ENCODE data around the gene KCNG1. TPM values are rescaled to one million over a fixed set of nuclear protein-coding genes. Genes with fewer than 3 reads are reported as not detected.

Gene KCNG1
- total and polyA plus RNA-seq, 12 donors = 0.14 to 5.3 (median 1.3) TPM; not detected in 3

DNA sequence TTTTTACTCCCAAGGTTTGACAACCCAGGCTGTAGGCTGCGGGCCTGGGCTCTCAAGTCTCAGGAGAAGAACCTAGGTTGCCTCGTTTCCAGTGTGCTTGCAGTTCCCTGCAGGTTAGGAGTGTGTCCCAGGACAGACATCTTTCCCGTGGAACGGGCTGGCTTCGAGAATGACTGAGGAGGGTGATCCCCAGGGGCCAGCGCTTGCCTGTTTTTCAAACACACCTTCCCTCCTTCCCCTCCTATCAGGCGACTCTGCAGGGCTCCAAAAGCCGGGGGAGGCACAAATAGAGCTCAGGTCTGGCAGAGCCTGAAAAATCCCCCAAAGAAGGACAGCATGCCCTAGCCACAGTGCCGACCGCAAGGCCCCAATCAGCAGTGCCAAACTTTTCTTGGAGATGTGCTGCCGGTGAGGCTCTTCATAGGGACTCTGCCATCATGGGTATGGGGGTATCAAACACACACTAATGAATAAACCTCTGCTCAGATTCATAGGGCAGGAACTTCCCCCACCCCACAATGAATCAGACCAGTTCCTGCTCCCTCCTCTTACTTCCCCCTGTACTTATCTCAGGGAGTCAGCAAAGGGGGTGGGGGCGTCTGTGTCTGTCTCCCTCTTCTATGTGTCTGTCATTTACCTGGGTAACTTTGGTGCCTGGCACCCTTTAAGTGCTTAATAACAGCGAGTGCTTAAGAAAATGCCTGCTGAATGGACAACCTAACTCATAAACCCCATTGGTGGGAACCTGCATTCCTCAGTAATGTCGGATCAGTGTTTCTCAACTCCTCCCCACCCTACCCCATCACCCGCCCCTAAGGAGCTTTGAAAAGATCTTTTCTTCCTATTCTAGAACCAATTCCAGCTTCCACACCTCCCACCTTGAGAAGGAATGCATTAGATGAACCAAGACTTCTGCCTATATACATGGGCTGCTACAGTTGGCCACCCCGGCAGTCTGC lies 1.6 kb downstream of the KCNG1 start:
- intact Hi-C loops (cut with DNase I) = no loop called here
- H3K27me3 ChIP-seq = peaks cover 26% of the 10 kb centered on the region
- H3K36me3 ChIP-seq (replicated peaks in 1 of 2) = no peaks in the 10 kb centered on the region
- peaks cover 4 to 10% of the 10 kb centered on the region in 2 donors for H3K4me1 ChIP-seq (replicated peaks in 1 of 2)
- WGBS, 4 donors = 41 to 56% (median 54%) methylated on average over 13 to 16 of the region's 16 CpGs
- DNase-seq = no peak
- no peak overlapping the region for H3K4me3 ChIP-seq
- no peak overlapping the region for H3K27ac ChIP-seq
- H3K9me3 ChIP-seq (replicated peaks in 1 of 3) = no peaks in the 10 kb centered on the region
- TF ChIP-seq, protein P1, sequence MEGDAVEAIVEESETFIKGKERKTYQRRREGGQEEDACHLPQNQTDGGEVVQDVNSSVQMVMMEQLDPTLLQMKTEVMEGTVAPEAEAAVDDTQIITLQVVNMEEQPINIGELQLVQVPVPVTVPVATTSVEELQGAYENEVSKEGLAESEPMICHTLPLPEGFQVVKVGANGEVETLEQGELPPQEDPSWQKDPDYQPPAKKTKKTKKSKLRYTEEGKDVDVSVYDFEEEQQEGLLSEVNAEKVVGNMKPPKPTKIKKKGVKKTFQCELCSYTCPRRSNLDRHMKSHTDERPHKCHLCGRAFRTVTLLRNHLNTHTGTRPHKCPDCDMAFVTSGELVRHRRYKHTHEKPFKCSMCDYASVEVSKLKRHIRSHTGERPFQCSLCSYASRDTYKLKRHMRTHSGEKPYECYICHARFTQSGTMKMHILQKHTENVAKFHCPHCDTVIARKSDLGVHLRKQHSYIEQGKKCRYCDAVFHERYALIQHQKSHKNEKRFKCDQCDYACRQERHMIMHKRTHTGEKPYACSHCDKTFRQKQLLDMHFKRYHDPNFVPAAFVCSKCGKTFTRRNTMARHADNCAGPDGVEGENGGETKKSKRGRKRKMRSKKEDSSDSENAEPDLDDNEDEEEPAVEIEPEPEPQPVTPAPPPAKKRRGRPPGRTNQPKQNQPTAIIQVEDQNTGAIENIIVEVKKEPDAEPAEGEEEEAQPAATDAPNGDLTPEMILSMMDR (IDR thresholded peaks at IDR 0.05) = no peak
- TF ChIP-seq POLR2A (IDR thresholded peaks at IDR 0.05) = no peak

DNA sequence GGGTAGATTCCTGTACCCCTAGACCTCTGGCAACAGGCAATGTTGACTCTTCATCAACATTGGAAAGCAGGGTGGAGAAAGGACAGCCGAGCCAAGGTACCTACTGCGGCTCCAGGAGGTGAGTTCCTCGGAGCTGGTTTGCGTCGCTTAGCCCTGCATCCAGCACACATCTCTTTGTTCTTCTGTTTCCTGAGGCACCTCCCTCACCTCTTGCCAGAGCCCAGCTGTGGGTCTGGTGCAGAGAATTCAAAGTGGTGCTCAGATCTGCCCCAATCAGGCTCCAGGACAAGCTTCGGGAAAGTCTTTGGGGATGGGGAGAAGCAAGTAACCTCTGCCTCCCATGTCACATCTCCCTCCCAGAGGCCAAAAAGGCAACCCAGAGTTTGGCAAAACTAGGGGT lies 2.2 kb downstream of the KCNG1 start:
- peaks cover 26% of the 10 kb centered on the region for H3K27me3 ChIP-seq
- TF ChIP-seq POLR2A (IDR thresholded peaks at IDR 0.05) = no peak
- TF ChIP-seq, protein P1 (IDR thresholded peaks at IDR 0.05) = no peak
- H3K4me1 ChIP-seq (replicated peaks in 1 of 2) = peaks cover 4 to 10% of the 10 kb centered on the region in 2 donors
- WGBS, 4 donors = 70 to 80% (median 77%) methylated on average over 6 of the region's 6 CpGs
- no peaks in the 10 kb centered on the region for H3K36me3 ChIP-seq (replicated peaks in 1 of 2)
- no peaks in the 10 kb centered on the region for H3K9me3 ChIP-seq (replicated peaks in 1 of 3)
- no peak for DNase-seq
- H3K4me3 ChIP-seq = no peak overlapping the region
- H3K27ac ChIP-seq = no peak overlapping the region
- intact Hi-C loops (cut with DNase I) = no loop called here

DNA sequence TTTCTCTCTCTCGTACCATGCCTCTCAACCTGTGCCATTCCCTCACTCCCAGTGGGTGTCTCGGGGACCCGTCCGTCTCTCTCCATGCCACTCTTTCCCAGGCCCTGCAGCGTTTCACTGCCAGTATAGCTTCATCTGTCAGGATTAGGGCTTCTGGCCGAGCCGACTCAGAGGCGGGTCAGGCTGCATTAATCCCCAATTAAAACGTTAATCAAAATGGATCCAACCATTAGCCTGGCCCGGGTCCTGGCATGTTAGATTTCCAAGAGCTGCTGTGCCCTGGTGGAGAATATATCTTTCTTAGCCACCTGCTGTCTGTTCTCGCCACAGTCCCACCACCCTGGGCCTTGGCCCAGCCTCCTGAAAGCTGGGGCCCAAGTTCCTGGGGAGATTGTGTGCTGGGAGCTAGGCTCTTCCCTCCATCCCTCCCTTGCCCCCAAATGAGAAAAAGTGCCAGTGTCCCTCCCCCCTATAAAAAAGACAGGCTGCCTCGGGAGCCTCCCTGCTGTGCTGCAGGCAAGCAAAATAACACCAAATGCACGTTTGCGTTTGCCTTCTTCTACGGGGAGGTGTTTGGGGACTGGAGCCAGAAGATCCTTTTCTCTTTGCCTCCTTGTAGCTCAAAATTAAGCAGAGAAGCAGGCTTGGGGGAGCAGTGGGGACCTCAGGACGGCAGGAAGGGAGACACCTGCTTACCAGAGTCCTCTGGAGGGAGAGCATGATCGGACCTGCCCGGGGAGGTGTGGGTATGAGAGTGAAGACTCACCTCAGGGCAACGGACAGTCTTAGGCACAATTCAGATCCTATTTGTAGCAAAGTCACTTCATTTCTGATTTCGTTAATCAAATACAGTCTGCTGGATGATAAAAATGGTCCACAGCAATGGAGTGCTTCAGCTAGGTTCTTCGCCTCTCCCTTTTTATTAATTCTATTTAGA lies 3.0 kb downstream of the KCNG1 start:
- DNase-seq = no peak
- H3K4me1 ChIP-seq (replicated peaks in 1 of 2) = peaks cover 4 to 10% of the 10 kb centered on the region in 2 donors
- H3K36me3 ChIP-seq (replicated peaks in 1 of 2) = no peaks in the 10 kb centered on the region
- 67 to 78% (median 70%) methylated on average over 21 of the region's 21 CpGs for WGBS, 4 donors
- peaks cover 26% of the 10 kb centered on the region for H3K27me3 ChIP-seq
- no peak overlapping the region for H3K27ac ChIP-seq
- H3K9me3 ChIP-seq (replicated peaks in 1 of 3) = no peaks in the 10 kb centered on the region
- intact Hi-C loops (cut with DNase I) = no loop called here
- TF ChIP-seq, protein P1 (IDR thresholded peaks at IDR 0.05) = no peak
- TF ChIP-seq POLR2A (IDR thresholded peaks at IDR 0.05) = no peak
- H3K4me3 ChIP-seq = no peak overlapping the region

DNA sequence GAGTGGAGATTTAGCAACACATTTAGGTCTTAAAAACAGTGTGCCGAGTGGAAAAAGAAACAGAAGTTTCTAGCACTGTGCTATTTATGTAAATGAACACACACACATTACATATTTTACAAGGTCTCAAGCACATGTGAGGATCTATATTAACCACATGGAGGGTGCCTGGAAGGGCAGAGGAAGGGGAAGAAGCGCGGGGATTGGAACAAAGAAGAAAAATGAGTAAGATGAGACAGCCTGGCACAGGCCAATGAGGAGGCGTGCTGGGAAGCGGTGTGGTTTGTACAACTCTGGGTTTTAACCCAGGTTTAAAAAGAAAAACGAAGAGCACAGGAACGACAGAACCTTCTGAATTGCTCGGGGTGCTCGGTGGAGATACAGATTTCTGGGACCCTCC lies 5.7 kb downstream of the KCNG1 start:
- Histone ChIP-seq H3K36me3 (replicated peaks in 1 of 2) (no peaks in the 10 kb centered on the region), H3K27me3 (peaks cover 8% of the 10 kb centered on the region), H3K4me1 (replicated peaks in 1 of 2) (no peaks in the 10 kb centered on the region), H3K27ac (no peak overlapping the region), H3K4me3 (no peak overlapping the region), H3K9me3 (replicated peaks in 1 of 3) (no peaks in the 10 kb centered on the region)
- TF ChIP-seq, protein P1 (IDR thresholded peaks at IDR 0.05) = no peak
- TF ChIP-seq POLR2A (IDR thresholded peaks at IDR 0.05) = no peak
- intact Hi-C loops (cut with DNase I) = no loop called here
- WGBS, 4 donors = 58 to 69% (median 67%) methylated on average over 9 of the region's 9 CpGs
- DNase-seq = no peak
